CD14-positive monocyte (primary cell): ENCODE data around the gene RAB35. TPM values are rescaled to one million over a fixed set of nuclear protein-coding genes. Genes with fewer than 3 reads are reported as not detected.

ENCODE experiments used
- DNase-seq, 3 donors: peaks; one replicate each; pipeline ENCODE4 v3.0.0-alpha.2; 2011 to 2022
- H2AFZ ChIP-seq: 2 replicates; pipeline ENCODE4 v1.6.0; 2012; ENCODE audit warnings: mild to moderate bottlenecking, low read depth, low read length, inconsistent platforms; ENCODE audit not compliant: insufficient read depth, poor library complexity, severe bottlenecking
- H3K27ac ChIP-seq, 2 donors: 1 replicate in 1 of 2; 2 replicates in 1 of 2; pipeline ENCODE4 v1.5.1; 2012 to 2013; ENCODE audit warnings: low read length in 2 of 2, control low read depth in 1 of 2, inconsistent platforms in 1 of 2, low read depth in 1 of 2, mild to moderate bottlenecking in 1 of 2
- H3K27me3 ChIP-seq, 2 donors: one replicate each; pipeline versions ENCODE4 v1.6.0 to v1.6.1; 2011 to 2013; ENCODE audit warnings: low read length in 2 of 2; ENCODE audit not compliant: control insufficient read depth in 2 of 2, insufficient read depth in 2 of 2
- H3K36me3 ChIP-seq, 2 donors: replicated peaks in 1 of 2; 1 replicate in 1 of 2; 2 replicates in 1 of 2; pipeline versions ENCODE4 v1.5.1 to v1.6.1; 2012 to 2013; ENCODE audit warnings: low read length in 2 of 2, control low read depth in 1 of 2, inconsistent platforms in 1 of 2, mild to moderate bottlenecking in 1 of 2; ENCODE audit not compliant: insufficient read depth in 2 of 2, control insufficient read depth in 1 of 2
- H3K4me1 ChIP-seq, 2 donors: 1 replicate in 1 of 2; 2 replicates in 1 of 2; pipeline versions ENCODE4 v1.5.1 to v1.6.1; 2012 to 2013; ENCODE audit warnings: low read length in 2 of 2, control low read depth in 1 of 2, inconsistent platforms in 1 of 2, mild to moderate bottlenecking in 1 of 2, moderate library complexity in 1 of 2; ENCODE audit not compliant: insufficient read depth in 2 of 2, control insufficient read depth in 1 of 2
- H3K4me2 ChIP-seq: replicated peaks from 2 replicates; pipeline ENCODE3; 2012; ENCODE audit warnings: low read length, moderate library complexity, mild to moderate bottlenecking; ENCODE audit not compliant: poor library complexity, severe bottlenecking; ENCODE audit errors: extremely low read depth
- H3K4me3 ChIP-seq, 3 experiments: fragments of 200-600 bp in 1 of 3; sonication (generic) in 1 of 3; replicated peaks in 1 of 3; 1 replicate in 2 of 3; 2 replicates in 1 of 3; pipeline ENCODE4 v1.5.1; 2011 to 2013; ENCODE audit warnings: low read length in 3 of 3, mild to moderate bottlenecking in 3 of 3, control low read depth in 2 of 3, low read depth in 2 of 3, inconsistent platforms in 1 of 3, moderate library complexity in 1 of 3
- H3K79me2 ChIP-seq: 2 replicates; pipeline ENCODE4 v1.6.0; 2012; ENCODE audit warnings: mild to moderate bottlenecking, control low read depth, inconsistent platforms, low read length, moderate library complexity; ENCODE audit not compliant: insufficient read depth
- H3K9ac ChIP-seq: 2 replicates; pipeline ENCODE4 v1.6.0; 2017; ENCODE audit warnings: low read length, mild to moderate bottlenecking; ENCODE audit not compliant: insufficient read depth, poor library complexity, severe bottlenecking
- H3K9me3 ChIP-seq, 2 donors: replicated peaks in 1 of 2; 1 replicate in 1 of 2; 2 replicates in 1 of 2; pipeline versions ENCODE4 v1.5.1 to v1.6.1; 2012 to 2013; ENCODE audit warnings: low read length in 2 of 2, control low read depth in 1 of 2; ENCODE audit not compliant: control insufficient read depth in 1 of 2, insufficient read depth in 1 of 2
- H4K20me1 ChIP-seq: 2 replicates; pipeline ENCODE4 v1.6.0; 2012; ENCODE audit warnings: mild to moderate bottlenecking, low read length, control low read depth, moderate library complexity; ENCODE audit not compliant: insufficient read depth
- H3K27ac Mint-ChIP-seq, 7 donors: one replicate each; pipeline ENCODE4 v1.8.0; 2020; ENCODE audit warnings: mild to moderate bottlenecking in 7 of 7, mixed read lengths in 7 of 7, moderate library complexity in 6 of 7, inconsistent platforms in 2 of 7
- H3K27me3 Mint-ChIP-seq, 3 donors: one replicate each; pipeline ENCODE4 v1.8.0; 2021 to 2022; ENCODE audit warnings: low read depth in 3 of 3, mild to moderate bottlenecking in 3 of 3, mixed read lengths in 3 of 3, moderate library complexity in 3 of 3, inconsistent platforms in 1 of 3
- H3K36me3 Mint-ChIP-seq, 2 donors: one replicate each; pipeline ENCODE4 v1.8.0; 2020; ENCODE audit warnings: mixed read lengths in 2 of 2, inconsistent platforms in 1 of 2, mild to moderate bottlenecking in 1 of 2
- H3K4me1 Mint-ChIP-seq: one replicate; pipeline ENCODE4 v1.8.0; 2020; ENCODE audit warnings: mild to moderate bottlenecking, mixed read lengths
- H3K4me3 Mint-ChIP-seq, 2 donors: one replicate each; pipeline ENCODE4 v1.8.0; 2020; ENCODE audit warnings: mild to moderate bottlenecking in 2 of 2, mixed read lengths in 2 of 2, moderate library complexity in 1 of 2
- H3K9me3 Mint-ChIP-seq, 7 donors: one replicate each; pipeline ENCODE4 v1.8.0; 2020 to 2022; ENCODE audit warnings: mixed read lengths in 7 of 7, mild to moderate bottlenecking in 6 of 7, moderate library complexity in 6 of 7, inconsistent platforms in 2 of 7
- CTCF ChIP-seq: fragments of 200-600 bp; IDR thresholded peaks from one replicate; pipeline ENCODE4 v1.8.0; 2022; ENCODE audit warnings: antibody characterized with exemption, mild to moderate bottlenecking
- WGBS: methylation state at CpG from one replicate; pipeline ENCODE4 v1.1.5; 2013; ENCODE audit warnings: missing lambda C conversion rate; ENCODE audit not compliant: insufficient coverage; 5-methylcytosine and 5-hydroxymethylcytosine counted together
- intact Hi-C, 2 donors: fragments of 100-400 bp; cut with micrococcal nuclease; formaldehyde crosslinking; loops; one replicate each; pipeline versions ENCODE4 v1.15.0 to v1.15.1; 2023
- polyA plus RNA-seq, 3 donors: library from polyadenylated mRNA; depleted of rRNA in 1 of 3; unstranded in 2 of 3; stranded (reverse) in 1 of 3; fragments of 300-500 nt in 2 of 3; fragments of >200 nt in 1 of 3; fragmentation: Illumina TruSeq in 2 of 3; gene quantifications; 1 replicate in 2 of 3; 2 replicates in 1 of 3; pipeline ENCODE4 v1.2.3, GENCODE V29; 2012 to 2021

RAB35 gene
- polyA plus RNA-seq, 3 donors: 20.4 to 27.3 (median 21.6) TPM

GRCh38 chr12:120081641-120082040 lies 34.9 kb downstream of the RAB35 start:
- Histone ChIP-seq H2AFZ (no peak overlapping the region), H3K9me3 (no peaks in the 10 kb centered on the region), H3K4me2 (no peak overlapping the region), H3K9ac (no peak overlapping the region), H3K4me1 (peaks cover 2 to 3% of the 10 kb centered on the region in 2 donors), H3K79me2 (no peaks in the 10 kb centered on the region), H3K36me3 (no peaks in the 10 kb centered on the region), H3K27me3 (no peaks in the 10 kb centered on the region), H4K20me1 (no peaks in the 10 kb centered on the region), H3K4me3 (no peak overlapping the region), H3K27ac (no peak overlapping the region)
- TF ChIP-seq CTCF: no peak
- intact Hi-C loops: no loop called here
- Mint-ChIP-seq H3K4me3 (no peak overlapping the region), H3K4me1 (peaks cover 5% of the 10 kb centered on the region), H3K9me3 (no peaks in the 10 kb centered on the region), H3K27me3 (peaks cover 2 to 10% (median 6%) of the 10 kb centered on the region in 3 donors), H3K27ac (no peak overlapping the region), H3K36me3 (no peaks in the 10 kb centered on the region)
- WGBS: no CpG with 5 or more reads among the region's 2 CpGs
- DNase-seq: no peak

DNA sequence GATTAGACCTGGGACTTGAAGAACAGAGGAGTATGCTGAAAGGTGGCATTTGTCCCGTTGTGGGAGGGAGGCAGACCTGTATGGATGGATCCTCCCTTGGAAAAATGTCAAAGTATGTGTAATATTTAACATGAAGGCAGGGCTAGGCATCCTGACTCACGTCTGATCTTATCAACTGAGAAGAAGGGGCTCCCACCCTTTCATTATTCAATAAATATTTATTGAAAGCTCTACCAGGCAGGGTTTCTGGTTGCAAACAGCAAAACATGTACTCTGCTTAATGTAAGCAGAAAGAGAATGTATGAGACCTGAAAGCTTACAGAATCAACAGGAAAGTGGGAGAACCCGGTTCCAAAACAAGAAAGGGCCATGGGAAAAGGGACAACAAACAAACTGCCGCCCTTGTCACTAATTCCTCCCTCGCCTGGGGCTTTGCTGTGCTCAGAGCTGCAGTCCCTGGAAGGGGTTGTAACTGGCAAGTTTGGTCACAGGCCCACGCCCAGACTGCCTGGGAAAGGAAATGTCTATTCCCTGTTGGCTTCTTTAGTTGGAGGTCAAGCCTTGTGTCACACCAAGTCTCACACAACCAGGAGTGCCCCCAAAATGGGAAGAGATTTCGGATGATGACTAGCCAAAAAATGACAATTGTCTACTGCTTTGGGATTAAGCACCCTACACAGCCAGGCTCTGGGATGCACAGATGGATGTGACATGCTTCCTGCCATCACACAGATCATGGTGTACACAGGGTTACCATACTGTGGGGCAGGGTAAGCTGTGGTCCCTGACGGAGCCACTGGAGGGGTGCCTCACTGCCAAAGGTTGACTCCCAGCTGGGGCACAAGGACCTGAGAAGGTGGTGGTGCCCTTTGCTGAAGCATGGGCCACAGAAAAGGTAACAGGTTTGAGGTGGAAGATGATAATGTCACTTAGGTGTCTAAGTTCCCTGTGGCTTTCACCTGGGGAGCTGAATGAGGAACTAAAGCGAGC lies 36.8 kb downstream of the RAB35 start:
- no peaks in the 10 kb centered on the region for H3K36me3 ChIP-seq
- H3K27me3 ChIP-seq: no peaks in the 10 kb centered on the region
- Mint-ChIP-seq H3K27ac (peak overlapping the region in 1 of 7 donors; percentile 61), H3K4me3 (no peak overlapping the region), H3K27me3 (peaks cover 2 to 6% (median 2%) of the 10 kb centered on the region in 3 donors), H3K36me3 (no peaks in the 10 kb centered on the region), H3K9me3 (no peaks in the 10 kb centered on the region), H3K4me1 (peaks cover 7% of the 10 kb centered on the region)
- no peaks in the 10 kb centered on the region for H3K79me2 ChIP-seq
- H3K27ac ChIP-seq: no peak overlapping the region
- no peaks in the 10 kb centered on the region for H3K9me3 ChIP-seq
- peaks cover 0 to 3% of the 10 kb centered on the region in 2 donors for H3K4me1 ChIP-seq
- no peak overlapping the region for H3K4me3 ChIP-seq
- no peak for DNase-seq
- H4K20me1 ChIP-seq: no peaks in the 10 kb centered on the region
- no peak overlapping the region for H3K4me2 ChIP-seq
- H3K9ac ChIP-seq: no peak overlapping the region
- H2AFZ ChIP-seq: no peak overlapping the region
- 90% methylated on average over 6 of the region's 9 CpGs for WGBS
- TF ChIP-seq CTCF: no peak
- intact Hi-C loops: no loop called here
